DOHH2 (cell line): Measurements from ENCODE around the gene KSR1.

ENCODE experiments used
- H3F3A ChIP-seq: fragments of 200-600 bp; sonication (generic), shearing (Covaris generic); 2 replicates; pipeline ENCODE4 v1.6.0; 2016; ENCODE audit warnings: antibody characterized with exemption, mild to moderate bottlenecking; ENCODE audit not compliant: control insufficient read depth, insufficient read depth
- H3K27ac ChIP-seq: fragments of 200-600 bp; sonication (generic); 2 replicates; pipeline ENCODE4 v1.5.1; 2014; ENCODE audit warnings: low read depth, mild to moderate bottlenecking, low read length, moderate library complexity
- H3K27me3 ChIP-seq: fragments of 200-600 bp; sonication (generic); 2 replicates; pipeline ENCODE4 v1.6.1; 2014; ENCODE audit warnings: mild to moderate bottlenecking, low read length, mixed read lengths; ENCODE audit not compliant: control insufficient read depth
- H3K36me3 ChIP-seq: fragments of 200-600 bp; sonication (generic); 2 replicates; pipeline ENCODE4 v1.6.1; 2014; ENCODE audit warnings: mild to moderate bottlenecking, low read length, moderate library complexity, mixed read lengths; ENCODE audit not compliant: control insufficient read depth
- H3K4me1 ChIP-seq: fragments of 200-600 bp; sonication (generic); 2 replicates; pipeline ENCODE4 v1.6.1; 2014; ENCODE audit warnings: mild to moderate bottlenecking, low read length, mixed read lengths; ENCODE audit not compliant: control insufficient read depth
- H3K4me2 ChIP-seq: fragments of 200-600 bp; sonication (generic); 2 replicates; pipeline ENCODE4 v1.6.0; 2014; ENCODE audit warnings: mild to moderate bottlenecking, low read length, moderate library complexity
- H3K4me3 ChIP-seq: fragments of 200-600 bp; sonication (generic); 2 replicates; pipeline ENCODE4 v1.5.1; 2014; ENCODE audit warnings: mild to moderate bottlenecking, low read length, mixed read lengths
- H3K79me2 ChIP-seq: fragments of 200-600 bp; sonication (generic); 2 replicates; pipeline ENCODE4 v1.6.1; 2014; ENCODE audit warnings: mild to moderate bottlenecking, low read length, mixed read lengths; ENCODE audit not compliant: control insufficient read depth
- H3K9me2 ChIP-seq: fragments of 200-600 bp; sonication (generic); replicated peaks from 2 replicates; pipeline ENCODE4 v1.6.1; 2014; ENCODE audit warnings: mild to moderate bottlenecking, low read length, mixed read lengths; ENCODE audit not compliant: control insufficient read depth
- H3K9me3 ChIP-seq: fragments of 200-600 bp; sonication (generic); 2 replicates; pipeline ENCODE4 v1.6.1; 2014; ENCODE audit warnings: antibody characterized with exemption, low read length, mixed read lengths; ENCODE audit not compliant: control insufficient read depth, insufficient read depth
- H4K20me1 ChIP-seq: fragments of 200-600 bp; sonication (generic); 2 replicates; pipeline ENCODE4 v1.6.0; 2014; ENCODE audit warnings: low read depth, mild to moderate bottlenecking, antibody characterized with exemption, low read length, moderate library complexity; ENCODE audit not compliant: control insufficient read depth, insufficient read depth
- EZH2phosphoT487 ChIP-seq: fragments of 200-600 bp; sonication (generic); IDR thresholded peaks from 2 replicates; pipeline ENCODE4 v1.6.1; 2017; ENCODE audit warnings: borderline replicate concordance, mild to moderate bottlenecking, antibody characterized with exemption, low read length, moderate library complexity, mixed read lengths
- TF ChIP-seq, protein P1 (sequence below): fragments of 200-600 bp; sonication (generic); IDR thresholded peaks from one replicate; pipeline ENCODE4 v1.5.1; 2014; ENCODE audit warnings: antibody characterized with exemption, mild to moderate bottlenecking, low read depth, low read length; ENCODE audit not compliant: poor library complexity, severe bottlenecking

KSR1 gene

DNA sequence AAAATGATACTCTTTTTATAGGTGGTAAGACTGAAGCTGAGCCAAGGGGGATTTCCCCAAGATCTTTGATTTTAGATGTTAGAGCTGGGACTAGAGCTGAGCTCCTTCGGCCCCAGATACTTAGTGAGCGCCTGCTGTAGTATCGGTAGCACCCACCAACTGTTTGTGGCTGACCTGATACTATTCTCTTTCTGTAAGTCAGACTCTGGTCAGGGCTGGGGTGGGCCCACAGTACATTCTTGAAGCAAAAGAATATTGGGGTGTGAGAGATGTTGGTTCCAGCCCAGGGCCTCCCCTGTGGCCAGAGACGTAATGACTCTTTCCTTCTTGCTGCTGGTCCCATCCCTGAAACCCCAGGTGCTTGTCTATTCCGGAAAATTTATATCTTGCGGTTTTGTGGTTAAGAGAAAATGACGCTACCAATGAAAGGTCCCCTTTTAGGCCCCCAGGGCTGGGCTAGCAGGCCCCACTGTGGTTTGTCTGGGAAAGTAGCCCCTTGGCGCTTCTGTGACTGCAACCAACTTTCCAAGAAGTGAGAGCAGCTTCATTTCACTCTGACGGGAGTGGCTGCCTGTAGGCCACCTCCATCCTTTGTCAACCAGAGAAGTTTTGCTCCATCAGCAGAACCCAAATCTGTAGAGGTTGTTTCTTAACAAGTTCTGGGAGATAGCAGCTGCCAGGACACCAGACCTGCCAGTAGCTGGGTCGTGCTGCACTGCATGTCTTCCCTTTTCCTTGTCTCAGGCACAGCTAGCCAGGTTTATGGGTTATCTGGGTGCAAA lies 88.3 kb downstream of the KSR1 start:
- H3F3A ChIP-seq = no peaks in the 10 kb centered on the region
- no peaks in the 10 kb centered on the region for H3K79me2 ChIP-seq
- no peaks in the 10 kb centered on the region for H3K9me3 ChIP-seq
- peaks cover 58% of the 10 kb centered on the region for H3K27me3 ChIP-seq
- H3K4me1 ChIP-seq = peaks cover 12% of the 10 kb centered on the region
- no peak overlapping the region for H3K27ac ChIP-seq
- no peaks in the 10 kb centered on the region for H4K20me1 ChIP-seq
- H3K4me2 ChIP-seq = peak overlapping the region; percentile 1; the same call in 1 of the 2 replicates
- TF ChIP-seq, protein P1, sequence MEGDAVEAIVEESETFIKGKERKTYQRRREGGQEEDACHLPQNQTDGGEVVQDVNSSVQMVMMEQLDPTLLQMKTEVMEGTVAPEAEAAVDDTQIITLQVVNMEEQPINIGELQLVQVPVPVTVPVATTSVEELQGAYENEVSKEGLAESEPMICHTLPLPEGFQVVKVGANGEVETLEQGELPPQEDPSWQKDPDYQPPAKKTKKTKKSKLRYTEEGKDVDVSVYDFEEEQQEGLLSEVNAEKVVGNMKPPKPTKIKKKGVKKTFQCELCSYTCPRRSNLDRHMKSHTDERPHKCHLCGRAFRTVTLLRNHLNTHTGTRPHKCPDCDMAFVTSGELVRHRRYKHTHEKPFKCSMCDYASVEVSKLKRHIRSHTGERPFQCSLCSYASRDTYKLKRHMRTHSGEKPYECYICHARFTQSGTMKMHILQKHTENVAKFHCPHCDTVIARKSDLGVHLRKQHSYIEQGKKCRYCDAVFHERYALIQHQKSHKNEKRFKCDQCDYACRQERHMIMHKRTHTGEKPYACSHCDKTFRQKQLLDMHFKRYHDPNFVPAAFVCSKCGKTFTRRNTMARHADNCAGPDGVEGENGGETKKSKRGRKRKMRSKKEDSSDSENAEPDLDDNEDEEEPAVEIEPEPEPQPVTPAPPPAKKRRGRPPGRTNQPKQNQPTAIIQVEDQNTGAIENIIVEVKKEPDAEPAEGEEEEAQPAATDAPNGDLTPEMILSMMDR = no peak
- no peak for TF ChIP-seq EZH2phosphoT487
- no peaks in the 10 kb centered on the region for H3K36me3 ChIP-seq
- H3K4me3 ChIP-seq = no peak overlapping the region
- no peaks in the 10 kb centered on the region for H3K9me2 ChIP-seq

DNA sequence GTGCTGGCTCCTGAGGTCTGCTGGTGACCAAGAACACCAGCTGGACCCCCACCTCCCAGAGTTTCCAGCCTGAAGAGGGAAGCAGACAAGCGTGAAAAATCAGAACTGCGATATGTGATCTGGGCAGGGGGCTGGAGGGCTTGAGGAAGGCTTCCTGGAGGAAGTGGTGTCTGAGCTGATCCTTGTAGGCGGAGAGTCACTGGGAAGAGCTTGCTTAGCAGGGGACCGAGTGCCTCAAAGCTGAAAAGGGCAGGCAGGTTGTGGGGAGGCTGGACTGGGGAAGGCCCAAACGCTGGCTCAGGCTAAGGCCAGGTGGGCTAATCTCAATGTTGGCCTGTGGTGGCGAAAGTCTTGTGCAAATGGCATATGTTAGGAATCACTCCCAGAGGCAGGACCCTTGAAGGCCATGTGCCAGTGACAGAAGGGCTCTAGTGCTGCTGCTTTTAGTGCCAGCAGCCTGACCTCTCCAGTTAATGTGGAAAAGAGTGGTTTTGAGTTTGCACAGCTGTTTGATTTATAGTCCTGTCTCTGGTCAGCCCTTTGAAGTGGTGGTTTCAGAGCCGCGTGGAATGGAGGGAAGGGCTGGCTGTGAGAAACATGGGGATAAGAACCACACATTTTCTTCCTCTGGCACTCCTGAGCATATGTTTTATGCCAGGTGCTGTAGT lies 89.4 kb downstream of the KSR1 start:
- Histone ChIP-seq H3K4me2 (no peak overlapping the region), H3K36me3 (no peaks in the 10 kb centered on the region), H3K27ac (no peak overlapping the region), H3K4me1 (peaks cover 12% of the 10 kb centered on the region), H3K79me2 (no peaks in the 10 kb centered on the region), H3K9me2 (no peaks in the 10 kb centered on the region), H4K20me1 (no peaks in the 10 kb centered on the region), H3F3A (no peaks in the 10 kb centered on the region), H3K9me3 (no peaks in the 10 kb centered on the region), H3K27me3 (peaks cover 53% of the 10 kb centered on the region), H3K4me3 (no peak overlapping the region)
- TF ChIP-seq, protein P1 = no peak
- TF ChIP-seq EZH2phosphoT487 = no peak

DNA sequence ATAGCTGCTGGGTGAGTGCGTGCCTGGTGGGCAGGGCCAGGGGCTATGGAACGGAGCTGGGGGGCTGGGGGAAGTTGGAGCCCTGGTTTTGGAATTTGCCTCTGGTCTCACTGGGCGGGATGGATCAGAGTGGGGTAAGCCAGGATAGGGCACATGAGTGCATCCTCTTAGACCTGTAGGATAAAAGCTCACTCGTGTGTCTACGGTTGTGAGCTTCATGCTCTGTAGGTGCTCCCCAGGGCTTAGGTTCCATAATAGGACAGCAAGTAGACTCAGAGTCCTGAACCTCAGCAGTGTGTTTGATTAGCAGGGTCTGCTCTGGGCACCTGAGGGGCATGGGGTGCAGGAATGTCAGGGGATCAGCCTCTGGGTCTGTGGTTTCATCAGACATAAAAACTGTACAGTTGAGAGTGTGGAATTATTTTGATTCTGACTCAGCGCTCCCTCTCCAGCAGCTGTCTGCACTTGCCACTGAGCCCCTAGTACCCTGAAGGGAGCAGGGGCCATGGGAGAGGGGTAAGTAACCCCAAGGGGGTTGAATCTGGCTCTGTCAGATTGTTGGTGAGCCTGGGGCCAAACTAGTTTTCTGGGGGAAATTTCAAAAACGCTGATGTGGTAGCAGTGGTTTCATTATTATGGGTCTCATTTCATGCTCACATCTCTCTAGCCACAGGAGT lies 90.5 kb downstream of the KSR1 start:
- Histone ChIP-seq H3K79me2 (no peaks in the 10 kb centered on the region), H3F3A (no peaks in the 10 kb centered on the region), H3K9me3 (no peaks in the 10 kb centered on the region), H3K4me3 (no peak overlapping the region), H3K9me2 (no peaks in the 10 kb centered on the region), H3K27me3 (peaks cover 45% of the 10 kb centered on the region), H4K20me1 (no peaks in the 10 kb centered on the region), H3K36me3 (no peaks in the 10 kb centered on the region), H3K4me2 (no peak overlapping the region), H3K4me1 (peaks cover 12% of the 10 kb centered on the region), H3K27ac (no peak overlapping the region)
- TF ChIP-seq, protein P1 = no peak
- TF ChIP-seq EZH2phosphoT487 = no peak
